Stimulated activated CD4-positive, alpha-beta T cell treated with anti-CD3 and anti-CD28 coated beads, Interleukin-1b, Interleukin-23, amount 100 ng/mL, for 48 hours (primary cell): Measurements from ENCODE around the gene WDR13.
"Not testable (repeated sequence)": the region's sequence is repeated elsewhere in the genome, so short reads cannot be mapped to it uniquely, and the experiment has no call there.

ENCODE experiments used
- DNase-seq: peaks from one replicate; pipeline ENCODE4 v3.0.0-alpha.2; 2020

WDR13 gene

GRCh38 chrX:48597353-48598264, at the start of gene WDR13:
Gene WDR13 (plus strand): TSS chrX:48597492. CDS start chrX:48597997, 505 bp downstream.
- peak; percentile 91 for DNase-seq

DNA sequence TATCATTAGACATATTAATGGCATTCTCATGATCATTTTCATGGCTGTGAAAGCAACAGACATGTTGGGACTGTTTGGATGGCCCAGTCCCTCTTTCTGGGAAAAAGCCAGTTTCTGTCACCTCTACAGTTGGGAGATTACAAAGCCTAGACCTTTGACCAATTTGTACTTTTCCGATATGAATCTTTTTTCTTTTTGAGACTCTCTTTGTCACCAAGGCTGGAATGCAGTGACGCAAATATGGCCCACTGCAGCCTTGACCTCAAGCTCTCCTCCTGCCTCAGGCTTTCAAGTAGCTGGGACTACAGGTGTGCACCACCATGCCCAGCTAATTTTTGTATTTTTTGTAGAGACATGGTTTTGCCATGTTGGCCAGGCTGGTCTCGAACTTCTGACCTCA, 48.4 kb upstream of the WDR13 start:
- no peak for DNase-seq

DNA sequence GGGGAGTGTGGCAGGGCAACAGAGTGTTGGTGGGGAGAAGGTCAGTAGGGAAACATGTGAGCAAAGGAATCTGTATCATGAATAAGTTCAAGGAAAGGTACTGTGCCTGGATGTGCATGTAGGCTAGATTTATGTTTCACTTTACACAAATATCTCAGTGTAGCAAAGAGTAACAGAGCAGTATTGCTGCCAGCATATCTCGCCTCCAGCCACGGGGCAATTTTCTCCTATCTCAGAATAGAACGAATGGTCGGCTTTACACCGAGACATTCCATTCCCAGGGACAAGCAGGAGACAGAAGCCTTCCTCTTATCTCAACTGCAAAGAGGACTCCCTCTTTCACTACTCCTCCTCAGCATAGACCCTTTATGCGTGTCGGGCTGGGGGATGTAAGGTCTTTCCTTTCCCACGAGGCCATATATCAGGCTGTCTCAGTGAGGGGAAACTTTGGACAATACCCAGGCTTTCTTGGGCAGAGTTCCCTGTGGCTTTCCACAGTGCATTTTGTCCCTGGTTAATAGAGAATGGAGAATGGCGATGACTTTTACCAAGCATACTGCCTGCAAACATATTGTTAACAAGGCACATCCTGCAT, 41.5 kb upstream of the WDR13 start:
- DNase-seq = not testable (repeated sequence)

DNA sequence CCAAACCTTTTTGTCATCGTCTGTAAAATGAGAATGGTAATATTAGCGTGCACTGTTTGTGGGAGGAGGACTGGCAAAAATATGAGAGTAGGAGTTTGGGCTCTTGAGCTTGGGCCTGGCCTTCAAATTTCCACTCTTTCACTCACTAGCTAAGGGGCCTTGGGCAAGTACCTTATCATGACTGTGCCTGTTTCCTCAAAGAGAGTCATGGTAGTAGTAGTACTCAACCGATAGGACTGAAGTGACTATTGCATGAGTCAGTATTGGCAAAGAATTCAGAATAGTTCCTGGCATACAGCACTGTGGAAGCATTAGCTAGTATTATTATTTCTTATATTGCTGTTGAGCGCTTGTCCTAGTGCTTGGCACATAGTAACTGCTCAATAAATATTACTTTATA, 39.0 kb upstream of the WDR13 start:
- no peak for DNase-seq

DNA sequence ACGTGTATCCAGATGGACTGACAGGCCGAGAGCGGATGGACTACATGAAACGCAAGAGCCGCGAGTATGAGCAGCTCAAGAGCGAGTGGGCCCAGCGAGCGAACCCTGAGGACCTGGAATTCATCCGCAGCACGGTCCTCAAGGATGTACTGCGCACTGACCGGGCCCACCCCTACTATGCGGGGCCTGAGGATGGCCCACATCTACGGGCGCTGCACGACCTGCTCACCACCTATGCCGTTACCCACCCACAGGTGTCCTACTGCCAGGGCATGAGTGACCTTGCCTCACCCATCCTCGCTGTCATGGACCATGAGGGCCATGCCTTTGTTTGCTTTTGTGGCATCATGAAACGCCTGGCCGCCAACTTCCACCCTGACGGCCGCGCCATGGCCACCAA, 37.7 kb upstream of the WDR13 start:
- DNase-seq = no peak

DNA sequence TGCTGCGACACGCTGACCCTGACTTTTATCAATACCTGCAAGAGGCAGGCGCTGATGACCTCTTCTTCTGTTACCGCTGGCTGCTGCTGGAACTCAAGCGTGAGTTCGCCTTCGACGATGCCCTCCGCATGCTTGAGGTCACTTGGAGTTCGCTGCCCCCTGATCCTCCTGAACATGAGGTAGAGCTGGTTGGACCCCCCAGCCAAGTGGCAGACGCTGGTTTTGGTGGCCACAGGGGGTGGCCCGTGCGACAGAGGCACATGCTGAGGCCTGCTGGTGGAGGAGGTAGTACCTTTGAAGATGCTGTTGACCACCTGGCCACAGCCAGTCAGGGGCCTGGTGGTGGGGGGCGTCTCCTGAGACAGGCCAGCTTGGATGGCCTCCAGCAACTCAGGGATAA, 37.2 kb upstream of the WDR13 start:
- no peak for DNase-seq

- no peak for DNase-seq
Measured at GRCh38 chrX:48560681-48561080, 36.6 kb upstream of the WDR13 start.

- DNase-seq = peak; percentile 24
Measured at GRCh38 chrX:48569958-48570357, 27.3 kb upstream of the WDR13 start.

GRCh38 chrX:48573690-48574269, 23.5 kb upstream of the WDR13 start:
- peak; percentile 16 for DNase-seq

DNA sequence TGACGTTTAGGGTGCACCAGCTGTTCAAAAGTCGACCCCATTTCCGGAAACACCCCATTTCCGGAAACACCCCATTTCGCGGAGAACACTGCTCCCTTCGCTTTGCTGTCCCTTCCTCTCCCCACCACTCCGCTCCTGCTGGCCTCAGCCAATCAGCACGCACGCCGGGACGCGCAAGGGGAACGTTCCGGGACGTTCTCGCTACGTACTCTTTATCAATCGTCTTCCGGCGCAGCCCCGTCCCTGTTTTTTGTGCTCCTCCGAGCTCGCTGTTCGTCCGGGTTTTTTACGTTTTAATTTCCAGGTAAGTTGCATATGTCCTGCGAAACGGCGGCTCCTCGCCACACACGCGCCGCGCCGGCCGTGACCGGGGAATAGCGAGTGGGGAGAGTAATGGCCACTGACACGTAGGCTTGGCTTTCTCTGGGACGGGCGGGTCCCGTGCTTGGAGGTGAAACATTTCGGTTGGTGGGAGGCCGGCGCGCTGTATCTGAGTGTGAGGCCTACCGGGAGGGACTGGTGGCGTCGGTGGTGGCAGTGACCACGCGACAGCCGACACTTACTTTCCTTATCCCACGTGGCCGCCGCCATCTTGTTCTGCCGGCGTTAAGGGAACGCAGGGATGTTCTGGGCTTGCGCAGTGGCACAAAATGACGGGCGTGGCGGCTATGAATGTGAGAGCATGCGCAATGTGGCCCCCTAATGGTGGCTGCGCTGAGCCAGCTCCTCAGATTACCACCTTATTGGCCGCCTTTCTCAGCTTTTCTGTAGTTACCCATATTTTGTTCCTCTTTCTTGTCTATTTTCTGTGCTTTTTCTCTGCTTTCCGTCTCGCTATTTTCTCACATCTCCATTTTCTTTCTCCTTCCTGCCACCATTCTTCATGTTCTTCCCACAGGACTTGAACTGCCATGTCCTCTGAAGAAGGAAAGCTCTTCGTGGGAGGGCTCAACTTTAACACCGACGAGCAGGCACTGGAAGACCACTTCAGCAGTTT, 22.7 kb upstream of the WDR13 start, which contains the start of gene RBM3:
Gene RBM3, plus strand, starts transcription at position 215 of the 997 bp plus-strand sequence. Its CDS starts 697 bp downstream, at position 912.
- peak; percentile 94 for DNase-seq

DNA sequence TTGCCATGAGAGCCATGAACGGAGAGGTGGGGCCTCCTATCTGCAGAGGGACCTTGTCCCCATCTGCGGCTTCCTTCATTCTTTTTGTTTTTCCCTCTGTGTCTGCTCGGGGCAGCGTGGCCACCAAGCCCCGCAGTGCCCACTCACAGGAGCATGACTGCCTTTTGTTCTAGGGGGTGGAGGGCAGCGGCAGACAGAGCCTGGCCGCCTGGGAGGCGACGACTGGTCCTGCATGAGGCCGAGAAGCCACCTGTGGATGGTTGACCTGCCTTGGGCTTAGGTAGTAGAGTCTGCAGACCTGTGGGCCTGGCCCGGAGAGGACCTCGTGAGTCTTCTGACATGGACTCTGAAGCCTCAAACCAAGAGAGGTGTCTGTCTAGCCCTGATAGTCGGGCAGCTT, 21.6 kb upstream of the WDR13 start:
- no peak for DNase-seq

GRCh38 chrX:48576108-48576507, 21.2 kb upstream of the WDR13 start:
- no peak for DNase-seq

- no peak for DNase-seq
Measured at GRCh38 chrX:48578661-48579128, 18.6 kb upstream of the WDR13 start.

DNA sequence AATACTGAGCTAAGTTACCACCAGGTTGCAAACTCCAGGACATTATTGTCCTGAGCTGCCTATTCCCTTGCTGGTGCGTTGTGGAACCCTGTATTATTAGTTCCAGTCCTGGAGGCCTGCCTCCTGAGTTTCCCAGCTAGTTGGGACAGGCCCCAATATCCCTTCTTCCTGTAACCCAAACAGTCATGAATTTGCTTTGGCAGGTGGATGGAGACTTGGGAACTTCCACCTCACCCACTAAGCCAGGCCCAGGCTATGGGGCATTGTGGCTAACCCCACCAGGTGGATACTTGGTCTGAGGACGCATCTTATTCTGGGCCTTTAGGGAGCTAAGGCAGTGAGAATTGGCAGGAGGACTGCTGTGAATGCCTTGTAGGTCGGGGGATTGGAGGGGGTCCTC, 18.0 kb upstream of the WDR13 start:
- DNase-seq = no peak

- no peak for DNase-seq
Measured at GRCh38 chrX:48580662-48581061, 16.6 kb upstream of the WDR13 start.

- DNase-seq = no peak
Measured at GRCh38 chrX:48584698-48585097, 12.6 kb upstream of the WDR13 start.

- no peak for DNase-seq
Measured at GRCh38 chrX:48589482-48590162, 7.7 kb upstream of the WDR13 start.

GRCh38 chrX:48590203-48591103, 6.8 kb upstream of the WDR13 start:
- no peak for DNase-seq

- DNase-seq = no peak
Measured at GRCh38 chrX:48591255-48591791, 6.0 kb upstream of the WDR13 start.

DNA sequence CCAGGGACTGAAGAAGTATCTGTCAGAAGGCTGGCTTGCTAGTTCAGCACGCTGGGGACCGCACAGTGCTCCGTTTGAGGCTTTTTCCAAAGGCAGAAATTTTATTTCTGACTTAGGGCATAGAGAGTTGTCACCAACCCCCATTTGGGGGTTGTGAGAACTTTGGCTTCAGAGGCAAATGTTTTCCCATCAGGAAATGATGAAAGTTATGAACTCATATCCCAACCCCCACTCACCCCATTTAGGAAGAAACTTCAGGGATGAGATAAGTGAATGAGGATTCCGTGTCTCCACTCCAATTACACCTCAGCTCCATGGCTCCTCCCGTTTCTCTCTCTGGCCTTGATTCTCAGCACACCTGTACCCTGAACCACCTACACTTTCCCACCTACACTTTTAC, 4.3 kb upstream of the WDR13 start:
- no peak for DNase-seq
